C1 segment of cervical spinal cord (tissue), 14 donors: ENCODE results near the gene AATK.

ENCODE experiments used
- DNase-seq, 14 donors: peaks; one replicate each; lab custom pipeline; 2025; lab: John Stamatoyannopoulos, UW

AATK gene

GRCh38 chr17:81182596-81182995 lies 16.6 kb upstream of the AATK start:
- no peak for DNase-seq

- no peak for DNase-seq
These were observed 15.8 kb upstream of the AATK start for GRCh38 chr17:81181811-81182185.

GRCh38 chr17:81180836-81181810 lies 15.1 kb upstream of the AATK start:
- DNase-seq: no peak

GRCh38 chr17:81179861-81180260 lies 13.8 kb upstream of the AATK start:
- DNase-seq: no peak

- no peak for DNase-seq
These were observed 13.2 kb upstream of the AATK start for GRCh38 chr17:81179220-81179619.

DNA sequence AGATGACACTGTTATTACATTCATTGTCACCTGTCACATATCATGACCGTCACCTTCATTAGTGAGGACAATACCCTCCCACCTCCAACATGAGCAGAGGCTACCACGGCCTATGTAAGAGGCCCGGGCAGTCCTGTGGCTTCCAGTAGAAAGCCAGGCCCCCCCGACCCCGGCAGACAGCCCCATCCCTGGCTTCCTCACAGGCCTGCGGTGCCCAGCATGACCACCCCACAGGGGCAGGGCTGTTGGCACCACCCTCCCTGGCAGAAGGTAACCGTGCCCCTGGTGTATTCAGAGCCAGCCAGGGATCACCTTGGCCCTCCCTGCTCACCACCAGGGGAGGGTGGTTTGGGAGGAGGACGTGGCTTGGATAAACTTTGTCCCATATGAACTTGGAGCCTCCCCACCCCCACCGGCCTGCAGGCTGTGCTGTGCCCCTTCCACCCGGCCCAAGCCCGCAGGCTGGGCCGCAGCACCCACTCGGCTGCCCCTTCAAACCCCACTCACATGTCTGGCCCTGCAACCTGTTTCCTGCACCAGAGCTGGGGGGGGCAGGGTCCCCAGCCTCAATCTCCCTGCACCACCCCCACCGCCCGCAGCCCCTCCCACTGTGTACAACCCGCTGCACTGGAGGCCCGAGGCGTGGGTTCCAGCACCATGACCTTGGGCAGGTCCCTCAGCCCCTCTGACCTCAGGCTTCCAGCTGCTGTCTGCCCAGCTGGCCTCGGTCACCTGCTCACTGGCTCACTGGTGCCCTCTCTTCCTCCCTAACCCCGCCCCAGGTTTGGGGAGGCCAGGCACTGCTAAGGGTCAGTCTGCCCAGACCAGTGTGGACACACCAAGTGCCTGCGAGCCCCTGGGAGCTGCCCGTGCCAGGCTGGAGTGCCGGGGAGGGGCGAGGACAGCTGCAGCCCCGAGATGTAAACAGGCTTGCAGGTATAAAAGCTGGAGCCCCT lies 12.4 kb upstream of the AATK start:
- no peak for DNase-seq

- DNase-seq: no peak
These were observed 10.6 kb upstream of the AATK start for GRCh38 chr17:81176666-81177065.

DNA sequence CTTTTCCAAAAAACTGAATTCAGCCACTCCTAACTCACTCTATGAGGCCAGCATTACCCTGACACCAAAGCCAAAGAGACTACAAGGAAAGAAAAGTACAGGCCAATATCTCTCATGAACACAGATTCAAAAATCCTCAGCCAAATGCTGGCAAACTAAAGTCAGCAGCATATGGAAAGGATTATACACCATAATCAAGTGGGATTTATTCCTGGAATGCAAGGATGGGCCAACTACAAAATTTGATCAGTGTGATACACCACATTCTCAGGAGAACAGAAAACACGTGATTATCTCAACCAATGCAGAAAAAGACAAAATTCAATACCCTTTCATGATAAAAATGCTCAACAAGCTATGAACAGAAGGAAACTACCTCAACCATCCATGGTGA lies 7.7 kb upstream of the AATK start:
- no peak for DNase-seq

GRCh38 chr17:81173052-81173761 lies 7.2 kb upstream of the AATK start:
- DNase-seq: no peak

DNA sequence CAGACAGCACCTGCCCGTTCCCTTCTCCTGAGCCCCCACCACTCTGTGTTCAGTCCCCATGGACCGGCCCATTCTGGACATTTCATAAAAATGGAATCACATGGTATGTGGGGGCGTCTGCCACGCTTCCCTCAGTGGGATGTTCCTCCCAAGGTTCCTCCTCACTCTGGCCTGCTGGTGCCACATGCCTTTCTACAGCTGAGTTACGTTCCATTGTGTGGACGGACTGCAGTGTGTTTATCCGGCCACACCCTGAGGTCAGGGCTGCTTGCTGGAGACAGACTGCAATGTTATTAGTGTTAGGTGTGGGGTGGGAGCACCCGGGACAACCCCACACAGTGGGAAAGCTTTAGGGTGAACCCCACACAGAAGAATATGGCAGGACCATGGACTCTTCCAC lies 5.9 kb upstream of the AATK start:
- no peak for DNase-seq

DNA sequence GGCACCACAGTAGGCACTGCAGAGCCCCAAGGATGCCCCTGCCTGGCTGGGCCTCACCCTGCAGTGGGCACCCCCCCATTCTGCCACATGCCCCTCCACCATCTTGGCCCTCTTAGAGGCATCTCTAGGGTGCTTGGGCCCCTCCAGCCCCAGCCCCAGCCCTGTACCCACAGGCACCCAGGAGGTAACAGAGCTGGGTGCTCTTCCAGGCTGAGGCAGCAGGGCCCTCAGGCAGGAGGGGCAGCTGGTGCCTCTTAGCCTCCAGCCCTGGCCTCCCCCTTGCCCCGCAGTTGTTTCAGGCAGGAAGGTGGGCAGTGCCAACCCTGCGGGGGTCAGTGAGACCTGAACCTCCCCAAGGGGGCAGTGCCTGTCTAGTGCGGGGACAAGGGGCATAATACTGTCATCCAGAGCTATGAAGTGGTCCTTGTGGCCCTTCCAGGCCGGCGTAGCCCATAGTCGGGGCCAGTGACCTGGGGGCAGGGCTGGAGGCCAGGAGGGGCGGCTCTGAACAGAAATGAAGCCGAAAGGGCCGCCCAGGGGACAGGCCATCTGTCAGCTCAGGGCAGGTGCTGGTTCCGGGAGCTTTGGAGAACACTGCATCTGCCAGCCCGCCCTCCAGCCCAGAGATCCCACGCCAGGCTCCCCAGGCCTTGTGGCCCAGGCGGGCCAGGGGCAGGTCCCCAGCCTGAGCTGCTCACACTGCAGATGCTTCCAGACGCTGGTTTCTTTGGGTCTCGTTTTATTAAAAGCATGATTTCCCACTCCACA lies 4.9 kb upstream of the AATK start:
- DNase-seq: no peak

GRCh38 chr17:81169870-81170309 lies 3.9 kb upstream of the AATK start:
- DNase-seq: no peak

DNA sequence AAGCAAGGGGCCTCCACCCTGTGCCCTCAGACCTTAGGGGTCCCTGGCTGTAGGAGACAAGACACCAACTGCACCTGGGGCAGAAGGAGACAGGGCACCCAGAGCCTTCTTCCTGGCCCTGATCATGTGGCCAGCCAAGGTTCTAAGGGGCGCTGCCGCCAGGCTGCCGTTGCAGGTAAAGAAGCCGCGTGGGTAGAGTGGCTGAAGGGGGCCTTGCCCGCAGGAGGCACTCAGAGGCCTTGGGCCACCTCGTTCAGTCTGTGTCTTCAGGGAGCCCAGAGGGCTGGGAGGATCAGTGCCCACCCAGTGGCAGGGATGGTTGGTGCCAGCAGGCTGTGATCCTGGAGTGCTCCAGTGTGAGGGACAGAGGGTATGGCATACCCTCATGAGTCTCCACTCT lies 1.6 kb upstream of the AATK start:
- no peak for DNase-seq

DNA sequence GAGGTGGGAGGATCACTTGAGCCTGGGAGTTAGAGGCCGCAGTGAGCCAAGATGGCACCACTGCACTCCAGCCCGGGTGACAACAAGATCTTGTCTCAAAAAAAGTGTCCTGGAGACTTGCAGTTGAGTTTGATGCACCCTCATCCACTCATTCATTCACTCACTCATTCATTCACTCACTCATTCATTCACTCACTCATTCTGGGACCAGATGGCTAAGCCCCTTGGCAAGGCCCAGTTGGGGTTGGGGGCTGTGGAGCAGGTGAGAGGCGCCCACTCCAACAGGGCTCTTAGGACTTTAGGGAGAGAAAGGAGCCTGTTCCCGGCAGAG lies 1.1 kb upstream of the AATK start:
- DNase-seq: no peak

DNA sequence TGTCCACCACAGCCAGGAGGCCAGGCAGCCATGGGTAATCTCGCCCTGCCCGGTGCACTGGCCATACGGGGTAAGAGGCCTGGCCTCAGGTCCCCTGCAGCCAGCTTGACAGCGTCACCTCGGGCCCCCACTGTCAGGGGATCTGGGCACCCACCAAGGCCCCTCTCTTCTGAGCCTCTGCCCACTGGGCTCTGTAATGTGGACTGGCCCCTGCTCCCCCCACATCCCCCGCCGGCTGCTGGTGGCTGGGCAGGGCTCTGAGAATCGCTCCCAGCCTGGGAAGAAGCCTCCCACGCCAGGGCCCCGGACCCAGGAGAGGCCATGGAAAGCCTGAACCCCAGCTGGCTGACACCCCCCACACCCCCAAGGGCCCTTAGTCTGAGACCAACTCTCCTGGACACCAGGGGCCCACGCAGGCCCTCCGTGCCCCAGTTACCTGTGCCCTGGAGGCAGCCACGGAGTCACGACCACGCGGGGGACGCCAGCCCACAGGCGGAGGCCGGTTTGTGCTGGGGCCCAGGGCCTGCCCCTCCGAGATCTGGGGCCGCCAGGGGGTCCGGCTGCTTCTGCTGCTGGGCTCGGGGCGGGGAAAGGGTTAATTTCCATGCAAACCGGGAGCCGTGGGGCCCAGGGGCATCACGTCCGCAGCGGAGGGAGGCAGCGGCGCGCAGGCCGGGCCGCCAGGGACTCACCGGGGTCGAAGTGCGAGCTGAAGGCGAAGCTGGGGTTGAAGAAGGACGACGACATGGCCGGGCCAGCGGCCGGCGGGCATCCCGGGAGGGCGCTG lies 582 bp downstream of the AATK start, which contains the start of gene PVALEF:
TSS of gene PVALEF (plus strand) at position 262 of the 787 bp plus-strand sequence. CDS start 15,720 bp downstream, outside the sequence.
- DNase-seq: peak in 9 of 14 donors; percentile 35 to 84 (median 68)

GRCh38 chr17:81164371-81165245 lies 1.4 kb downstream of the AATK start:
- DNase-seq: peak in 12 of 14 donors; percentile 29 to 84 (median 67)

- DNase-seq: no peak
These were observed 2.2 kb downstream of the AATK start for GRCh38 chr17:81163703-81164370.

DNA sequence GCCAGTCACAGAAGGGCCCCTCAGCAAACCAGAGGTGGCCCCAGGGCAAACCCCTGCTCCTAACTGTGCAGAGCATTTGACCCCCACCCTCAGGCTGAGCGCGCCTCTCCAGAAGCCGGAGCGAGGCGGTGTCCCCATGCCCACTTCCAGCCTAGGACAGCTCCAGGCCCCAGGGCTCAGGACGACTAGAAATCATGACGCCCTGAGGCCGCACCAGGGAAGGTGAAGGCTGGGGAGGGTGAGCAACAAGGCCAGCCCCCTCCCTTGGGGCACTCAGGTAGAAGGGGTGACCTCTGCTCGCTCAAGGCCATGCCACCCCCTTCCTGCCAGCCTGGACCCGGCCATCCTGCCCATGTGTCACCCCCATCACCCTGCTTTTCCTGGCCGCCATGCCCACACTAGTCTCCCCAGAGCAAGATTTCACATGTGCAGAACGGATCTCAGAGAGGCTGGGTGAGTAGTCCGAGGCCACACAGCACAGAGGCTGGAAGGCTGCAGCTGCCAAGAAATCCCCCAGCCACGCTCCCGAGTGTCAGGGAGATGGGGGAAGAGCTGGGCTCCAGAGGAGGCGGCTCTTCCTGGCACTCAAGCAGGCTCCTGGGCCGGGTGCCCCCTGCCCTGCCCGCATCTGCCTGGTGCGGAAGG lies 2.8 kb downstream of the AATK start:
- DNase-seq: no peak
